Fibroblast of villous mesenchyme (primary cell): ENCODE data around the gene TMEM182. TPM values are rescaled to one million over a fixed set of nuclear protein-coding genes. Genes with fewer than 3 reads are reported as not detected.

Experiments used
- DNase-seq: peaks from one replicate; pipeline ENCODE4 v3.0.0-alpha.2; 2010; ENCODE audit warnings: low read depth
- H3K4me3 ChIP-seq: 2 replicates; pipeline ENCODE4 v1.5.1; 2011; ENCODE audit warnings: low read depth, mild to moderate bottlenecking, low read length
- total RNA-seq: library from RNA; depleted of rRNA; stranded (reverse); fragments of >200 nt; gene quantifications from 2 replicates; pipeline ENCODE4 v1.2.3, GENCODE V29; 2012
- TF ChIP-seq, protein P1 (sequence below): IDR thresholded peaks from 2 replicates; pipeline ENCODE4 v1.5.1; 2012; ENCODE audit warnings: low read depth, mild to moderate bottlenecking, low read length; ENCODE audit not compliant: insufficient read depth

Gene TMEM182
- total RNA-seq, 1 donor, result 1.3 TPM

DNA sequence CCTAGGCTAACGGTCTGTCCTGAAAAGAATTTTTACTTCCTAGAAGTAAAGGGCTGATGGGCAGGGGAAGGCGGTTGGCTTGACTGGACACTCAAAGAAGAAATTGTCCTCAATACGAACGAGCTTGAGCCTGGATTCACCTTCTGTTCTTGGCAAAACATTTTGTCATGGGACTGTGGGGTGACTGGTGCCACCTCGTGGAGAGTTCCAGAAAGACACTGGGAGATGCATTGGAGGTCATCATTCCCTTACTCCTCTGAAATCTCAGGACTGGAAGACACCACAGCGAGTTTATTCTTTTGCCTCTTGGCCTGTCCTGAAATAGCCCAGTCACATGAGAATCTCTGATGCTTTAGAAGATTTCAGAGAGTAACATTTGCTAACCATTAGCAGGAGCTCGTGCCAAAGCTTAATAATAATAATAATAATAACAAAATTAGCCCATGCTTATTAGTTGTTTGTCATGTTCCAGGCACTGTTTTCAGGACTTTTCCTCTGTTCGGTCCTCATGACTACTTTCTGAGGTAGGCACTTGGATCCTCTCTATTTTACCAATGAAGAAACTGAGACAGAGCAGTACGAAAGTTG, 44.5 kb downstream of the TMEM182 start:
- H3K4me3 ChIP-seq, result no peak overlapping the region
- TF ChIP-seq, protein P1, sequence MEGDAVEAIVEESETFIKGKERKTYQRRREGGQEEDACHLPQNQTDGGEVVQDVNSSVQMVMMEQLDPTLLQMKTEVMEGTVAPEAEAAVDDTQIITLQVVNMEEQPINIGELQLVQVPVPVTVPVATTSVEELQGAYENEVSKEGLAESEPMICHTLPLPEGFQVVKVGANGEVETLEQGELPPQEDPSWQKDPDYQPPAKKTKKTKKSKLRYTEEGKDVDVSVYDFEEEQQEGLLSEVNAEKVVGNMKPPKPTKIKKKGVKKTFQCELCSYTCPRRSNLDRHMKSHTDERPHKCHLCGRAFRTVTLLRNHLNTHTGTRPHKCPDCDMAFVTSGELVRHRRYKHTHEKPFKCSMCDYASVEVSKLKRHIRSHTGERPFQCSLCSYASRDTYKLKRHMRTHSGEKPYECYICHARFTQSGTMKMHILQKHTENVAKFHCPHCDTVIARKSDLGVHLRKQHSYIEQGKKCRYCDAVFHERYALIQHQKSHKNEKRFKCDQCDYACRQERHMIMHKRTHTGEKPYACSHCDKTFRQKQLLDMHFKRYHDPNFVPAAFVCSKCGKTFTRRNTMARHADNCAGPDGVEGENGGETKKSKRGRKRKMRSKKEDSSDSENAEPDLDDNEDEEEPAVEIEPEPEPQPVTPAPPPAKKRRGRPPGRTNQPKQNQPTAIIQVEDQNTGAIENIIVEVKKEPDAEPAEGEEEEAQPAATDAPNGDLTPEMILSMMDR, result peak; percentile 90
- DNase-seq, result peak; percentile 59

DNA sequence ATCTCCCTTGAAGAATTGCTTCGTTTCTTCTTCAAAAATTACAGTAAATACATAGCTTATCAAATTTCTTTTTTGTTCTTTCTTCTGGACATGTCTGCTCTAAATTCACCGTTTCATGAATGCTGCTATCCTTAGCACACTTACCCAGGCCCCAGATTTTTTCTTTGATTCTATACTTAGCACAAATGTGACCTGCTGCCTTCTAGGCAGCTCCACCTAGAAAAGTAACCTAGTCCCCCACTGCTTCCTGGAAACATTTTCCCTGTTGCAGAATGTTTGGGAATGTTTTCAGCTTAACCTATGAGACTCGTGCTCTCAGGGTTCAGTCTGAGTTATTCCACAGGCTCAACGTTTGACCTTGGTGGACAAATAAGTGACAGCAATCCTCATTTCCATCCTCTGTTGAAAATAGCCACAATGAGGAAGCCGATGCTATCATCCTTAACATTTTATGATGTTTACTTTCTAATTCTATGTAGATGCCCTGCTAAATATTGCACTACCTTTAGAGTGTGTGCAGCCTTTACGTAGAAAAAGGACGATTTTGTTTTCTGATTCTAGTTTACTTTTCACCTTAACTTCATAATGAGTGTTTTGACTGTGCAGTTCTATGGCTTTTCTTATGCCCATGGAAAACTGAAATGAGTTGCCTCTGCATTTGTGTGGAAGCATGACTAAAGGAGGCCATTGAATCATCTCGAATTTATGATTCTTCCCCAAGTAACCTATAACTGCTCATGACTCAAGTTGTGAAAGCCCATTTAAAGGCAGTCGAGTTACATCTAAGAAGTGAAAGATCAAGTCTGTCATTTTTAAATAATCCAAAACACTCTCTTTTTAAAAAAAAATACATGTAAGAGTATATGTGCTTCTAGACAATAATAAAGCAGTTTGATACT, 47.7 kb downstream of the TMEM182 start:
- TF ChIP-seq, protein P1, result no peak
- no peak for DNase-seq
- no peak overlapping the region for H3K4me3 ChIP-seq

DNA sequence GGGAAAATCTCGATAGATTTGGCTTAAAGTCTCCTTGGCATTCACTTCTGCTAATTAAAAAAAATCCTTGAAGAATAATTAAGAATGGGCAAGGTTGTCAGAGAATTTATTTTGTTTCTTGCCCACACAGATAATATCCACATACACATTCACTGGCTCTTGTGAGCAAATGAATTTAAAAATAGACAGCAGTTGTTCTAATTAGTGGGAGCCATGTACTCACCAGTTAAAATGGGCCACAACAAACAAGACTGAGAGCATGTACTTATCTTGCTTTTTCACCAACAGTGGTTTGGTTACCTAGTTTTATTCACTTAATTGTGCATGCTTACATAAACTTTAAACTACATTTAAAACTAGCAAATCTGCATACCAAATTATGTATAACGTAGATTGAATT, 53.5 kb downstream of the TMEM182 start:
- no peak overlapping the region for H3K4me3 ChIP-seq
- no peak for DNase-seq
- TF ChIP-seq, protein P1, result no peak

DNA sequence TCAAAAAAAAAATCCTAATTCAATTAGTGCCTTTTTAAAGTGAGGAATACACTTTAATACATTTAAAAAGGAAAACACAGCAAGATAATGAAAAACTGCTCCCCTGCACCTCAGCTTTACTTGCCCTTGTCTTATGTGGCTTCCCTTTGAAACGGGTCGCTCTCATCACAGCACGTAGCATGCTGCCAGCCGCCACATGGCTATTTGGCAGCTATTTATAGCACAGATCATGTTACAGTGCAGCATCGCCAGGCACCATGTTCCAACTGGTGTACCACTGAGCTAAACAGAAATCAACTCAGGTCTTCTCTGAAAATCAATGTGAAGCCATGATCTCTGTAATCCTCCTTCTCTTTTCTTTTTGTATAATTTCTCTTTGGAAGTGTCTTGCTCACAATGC, 65.1 kb downstream of the TMEM182 start:
- DNase-seq, result no peak
- TF ChIP-seq, protein P1, result no peak
- H3K4me3 ChIP-seq, result no peak overlapping the region

DNA sequence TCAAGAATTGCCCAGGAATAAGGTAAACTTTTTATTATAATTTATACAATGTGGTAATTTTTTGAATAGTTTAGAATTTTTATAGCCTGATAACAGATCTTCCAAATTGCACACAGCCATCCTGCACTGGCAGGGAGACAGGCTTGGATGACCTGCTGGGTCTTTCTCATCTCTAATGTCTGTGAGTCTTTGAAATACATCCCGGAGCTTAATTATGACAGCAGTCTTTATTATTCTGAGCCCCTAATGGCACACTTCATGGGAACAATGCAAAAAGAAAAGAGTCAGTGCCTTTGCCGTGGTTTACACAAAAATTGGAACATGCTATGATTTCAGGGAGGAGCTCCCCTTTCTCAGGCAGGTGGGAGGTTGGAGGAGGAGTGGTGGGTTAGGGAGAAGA, 71.0 kb downstream of the TMEM182 start:
- no peak for DNase-seq
- TF ChIP-seq, protein P1, result no peak
- no peak overlapping the region for H3K4me3 ChIP-seq

DNA sequence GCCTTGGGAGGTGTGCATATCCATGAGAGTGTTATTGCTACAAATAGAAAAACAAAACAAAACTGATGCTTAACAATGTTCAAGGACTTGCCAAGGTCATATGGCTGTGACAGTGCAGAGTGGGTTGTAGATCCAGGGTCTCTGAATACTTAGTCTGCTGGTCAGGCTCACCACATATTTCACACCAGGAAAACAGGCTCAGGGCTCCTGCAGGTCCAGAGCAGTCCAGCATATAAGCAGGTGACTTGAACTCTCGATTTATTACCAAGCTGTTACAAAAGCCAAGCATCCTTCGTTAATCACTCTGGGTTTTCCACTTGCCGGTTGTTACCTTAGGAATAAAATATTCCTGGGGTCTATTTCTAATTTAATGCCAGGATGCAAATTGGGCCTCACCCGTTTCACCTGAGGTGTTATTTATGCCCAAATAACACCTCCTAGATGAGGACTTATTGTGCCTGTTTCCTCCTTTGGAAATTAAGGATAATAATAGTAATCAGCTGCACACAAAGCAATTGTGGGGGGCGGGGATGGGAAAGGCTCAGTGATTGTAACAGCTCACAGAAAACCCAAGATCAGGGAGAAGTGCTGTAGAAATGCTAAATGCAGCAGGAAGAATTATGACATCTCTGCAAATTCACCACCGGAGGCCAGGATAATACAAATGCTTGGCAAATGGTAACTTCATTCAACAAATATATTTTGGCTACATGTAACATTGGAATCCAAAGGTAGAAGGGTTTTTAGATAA, 72.9 kb downstream of the TMEM182 start:
- no peak for DNase-seq
- no peak overlapping the region for H3K4me3 ChIP-seq
- TF ChIP-seq, protein P1, result no peak
